Measurements from ENCODE around the gene CENPA.
"Not testable (repeated sequence)": the region's sequence is repeated elsewhere in the genome, so short reads cannot be mapped to it uniquely, and the experiment has no call there.

Gene CENPA

GRCh38 chr2:26795135-26795534, 9.3 kb downstream of the CENPA start:
- not testable (repeated sequence) for DNase-seq

- DNase-seq = no peak
Measured at GRCh38 chr2:26801328-26801727, 15.5 kb downstream of the CENPA start.

- DNase-seq = no peak
Measured at GRCh38 chr2:26801796-26802195, 15.9 kb downstream of the CENPA start.

GRCh38 chr2:26805241-26805676, 19.4 kb downstream of the CENPA start:
- no peak for DNase-seq

- no peak for DNase-seq
Measured at GRCh38 chr2:26807788-26808460, 22.1 kb downstream of the CENPA start.

GRCh38 chr2:26809211-26809610, 23.4 kb downstream of the CENPA start:
- DNase-seq = no peak

GRCh38 chr2:26809876-26810577, 24.2 kb downstream of the CENPA start:
- DNase-seq = no peak

GRCh38 chr2:26811261-26811660, 25.4 kb downstream of the CENPA start:
- DNase-seq = no peak

- DNase-seq = no peak
Measured at GRCh38 chr2:26811791-26812694, 26.2 kb downstream of the CENPA start.

- no peak for DNase-seq
Measured at GRCh38 chr2:26812731-26813130, 26.9 kb downstream of the CENPA start.

- DNase-seq = not testable (repeated sequence)
Measured at GRCh38 chr2:26814072-26814765, 28.4 kb downstream of the CENPA start.

GRCh38 chr2:26816893-26817292, 31.0 kb downstream of the CENPA start:
- no peak for DNase-seq

GRCh38 chr2:26818255-26818654, 32.4 kb downstream of the CENPA start:
- DNase-seq = no peak

GRCh38 chr2:26818972-26819371, 33.1 kb downstream of the CENPA start:
- DNase-seq = no peak

- DNase-seq = no peak
Measured at GRCh38 chr2:26820932-26821331, 35.1 kb downstream of the CENPA start.

GRCh38 chr2:26822877-26823276, 37.0 kb downstream of the CENPA start:
- DNase-seq = no peak

- no peak for DNase-seq
Measured at GRCh38 chr2:26838121-26838906, 52.5 kb downstream of the CENPA start.

- DNase-seq = no peak
Measured at GRCh38 chr2:26840937-26841610, 55.2 kb downstream of the CENPA start.

- no peak for DNase-seq
Measured at GRCh38 chr2:26843041-26843440, 57.2 kb downstream of the CENPA start.

All from NCI-H187 (cell line).